GM12878 (cell line): ENCODE results near the gene MRPL44. TPM values are rescaled to one million over a fixed set of nuclear protein-coding genes. Genes with fewer than 3 reads are reported as not detected.
A peak's percentile ranks its signal among the peaks of the same experiment; 100 is the strongest.

ENCODE experiments used
- BCL11A ChIP-seq: IDR thresholded peaks from 2 replicates; pipeline ENCODE4 v1.6.1; 2011; ENCODE audit warnings: low read depth, low read length
- CREB1 ChIP-seq: IDR thresholded peaks from 2 replicates; pipeline ENCODE4 v1.6.1; 2012; ENCODE audit warnings: low read depth, mild to moderate bottlenecking, inconsistent platforms
- EP300 ChIP-seq, 2 experiments: fragments of 150-350 bp in 1 of 2; IDR thresholded peaks; 2 replicates each; pipeline ENCODE4 v1.6.1; 2011 to 2012; ENCODE audit warnings: low read depth in 2 of 2, low read length in 2 of 2, borderline replicate concordance in 1 of 2, improper control_type of control experiment in 1 of 2, inconsistent platforms in 1 of 2; ENCODE audit not compliant: control insufficient read depth in 1 of 2
- FOXM1 ChIP-seq: IDR thresholded peaks from 2 replicates; pipeline ENCODE4 v1.6.1; 2012; ENCODE audit warnings: low read depth, mild to moderate bottlenecking, inconsistent platforms, low read length, moderate library complexity
- MEF2A ChIP-seq: IDR thresholded peaks from 2 replicates; pipeline ENCODE4 v1.6.1; 2011; ENCODE audit warnings: low read depth, mild to moderate bottlenecking, low read length, moderate library complexity; ENCODE audit not compliant: insufficient read depth
- MEF2B ChIP-seq: fragments of 450-650 bp; IDR thresholded peaks from 2 replicates; pipeline ENCODE4 v1.6.1; 2018; ENCODE audit warnings: mild to moderate bottlenecking, moderate library complexity; ENCODE audit not compliant: partially characterized antibody, poor library complexity, severe bottlenecking
- NR2C2 ChIP-seq: IDR thresholded peaks from 2 replicates; pipeline ENCODE4 v1.6.1; 2011; ENCODE audit warnings: borderline replicate concordance, low read depth; ENCODE audit not compliant: control insufficient read depth, insufficient read length
- PML ChIP-seq: IDR thresholded peaks from 2 replicates; pipeline ENCODE4 v1.6.1; 2012; ENCODE audit warnings: low read length, inconsistent platforms
- POLR2A ChIP-seq: IDR thresholded peaks from 2 replicates; pipeline ENCODE4 v1.6.1; 2011; ENCODE audit warnings: low read depth, mild to moderate bottlenecking, low read length
- RCOR1 ChIP-seq: conservative IDR thresholded peaks from 2 replicates; pipeline ENCODE4 v1.6.1; 2012; ENCODE audit warnings: low read depth, low read length, improper control_type of control experiment
- RELA ChIP-seq: fragments of 450-650 bp; IDR thresholded peaks from 2 replicates; pipeline ENCODE4 v1.8.0; 2014; ENCODE audit warnings: borderline replicate concordance; ENCODE audit not compliant: partially characterized antibody
- SIN3A ChIP-seq: IDR thresholded peaks from 2 replicates; pipeline ENCODE4 v1.6.1; 2012; ENCODE audit warnings: low read depth, low read length, improper control_type of control experiment
- SMARCA5 ChIP-seq: fragments of 450-650 bp; IDR thresholded peaks from 2 replicates; pipeline ENCODE4 v1.6.1; 2017; ENCODE audit warnings: mild to moderate bottlenecking
- ZBTB11 ChIP-seq: fragments of 450-650 bp; formaldehyde crosslinking; IDR thresholded peaks from 2 replicates; pipeline ENCODE4 v1.5.0; 2022; ENCODE audit warnings: mild to moderate bottlenecking, missing genetic modification characterization
- ZNF274 ChIP-seq: IDR thresholded peaks from one replicate; pipeline ENCODE4 v1.8.0; 2011; ENCODE audit not compliant: insufficient read length, insufficient read depth
- ZSCAN29 ChIP-seq: fragments of 450-650 bp; IDR thresholded peaks from 2 replicates; pipeline ENCODE4 v1.6.1; 2017; ENCODE audit warnings: mild to moderate bottlenecking, moderate library complexity
- polyA plus RNA-seq, 11 experiments: library from polyadenylated mRNA; depleted of rRNA in 4 of 11; unstranded in 6 of 11; stranded (reverse) in 5 of 11; fragments of >200 nt; fragmentation: Nextera tagmentation in 4 of 11; fragmentation: Illumina TruSeq in 1 of 11; extraction: Ambion mirVana in 4 of 11; extraction: Trizol in 1 of 11; gene quantifications; 1 replicate in 1 of 11; 2 replicates in 10 of 11; pipeline versions ENCODE4 v1.2.1 to v1.2.3, GENCODE V29; 2011 to 2016; ENCODE audit warnings: inconsistent platforms in 2 of 11, missing spikeins in 2 of 11, low read depth in 1 of 11
- total RNA-seq, 4 experiments: library from RNA; depleted of rRNA in 3 of 4; stranded (reverse); fragments of >200 nt in 3 of 4; fragmentation: Illumina TruSeq in 1 of 4; extraction: Trizol in 1 of 4; gene quantifications; 2 replicates each; pipeline versions ENCODE4 v1.2.1 to v1.2.3, GENCODE V29; 2013 to 2021
- TF ChIP-seq, protein P1 (sequence below): fragments of 450-650 bp; IDR thresholded peaks from 2 replicates; pipeline ENCODE4 v1.6.1; 2017; ENCODE audit warnings: mild to moderate bottlenecking, moderate library complexity
- TF ChIP-seq, protein P2 (sequence below): fragments of 450-650 bp; IDR thresholded peaks from 2 replicates; pipeline ENCODE4 v1.6.1; 2014; ENCODE audit warnings: mild to moderate bottlenecking
- TF ChIP-seq, protein P3 (sequence below): IDR thresholded peaks from 2 replicates; pipeline ENCODE4 v1.6.1; 2012; ENCODE audit warnings: low read depth, low read length, improper control_type of control experiment

MRPL44 gene
- total and polyA plus RNA-seq, 10 of the 15 experiments (the other 5 are each of a cell fraction or from before 2014, with no cell fraction given) = 18.3 to 44.3 (median 37.5) TPM

GRCh38 chr2:223944703-223945531 lies 12.3 kb upstream of the MRPL44 start, which contains the start of gene WDFY1 (continued):
- TF ChIP-seq ZBTB11 (CRISPR knock-in tag) (no peak), MEF2A (no peak), BCL11A (no peak), FOXM1 (no peak), POLR2A (peak; percentile 98), ZNF274 (no peak), ZSCAN29 (peak; percentile 75; the same call in 1 of the 2 replicates), SIN3A (peak; percentile 75; the same call in 1 of the 2 replicates), RCOR1 (no peak), PML (0 out of 2 replicates have a peak, but pooled peaks have one; percentile 48), MEF2B (no peak), EP300 (IDR thresholded peaks at IDR 0.05; ENCODE audit: borderline replicate concordance in 1 of 2, control insufficient read depth in 1 of 2, low read depth in 2 of 2, low read length in 2 of 2) (no peak), NR2C2 (no peak), CREB1 (peak; percentile 62; the same call in 1 of the 2 replicates), RELA (peak; percentile 57), SMARCA5 (peak; percentile 90)
- TF ChIP-seq, protein P1, sequence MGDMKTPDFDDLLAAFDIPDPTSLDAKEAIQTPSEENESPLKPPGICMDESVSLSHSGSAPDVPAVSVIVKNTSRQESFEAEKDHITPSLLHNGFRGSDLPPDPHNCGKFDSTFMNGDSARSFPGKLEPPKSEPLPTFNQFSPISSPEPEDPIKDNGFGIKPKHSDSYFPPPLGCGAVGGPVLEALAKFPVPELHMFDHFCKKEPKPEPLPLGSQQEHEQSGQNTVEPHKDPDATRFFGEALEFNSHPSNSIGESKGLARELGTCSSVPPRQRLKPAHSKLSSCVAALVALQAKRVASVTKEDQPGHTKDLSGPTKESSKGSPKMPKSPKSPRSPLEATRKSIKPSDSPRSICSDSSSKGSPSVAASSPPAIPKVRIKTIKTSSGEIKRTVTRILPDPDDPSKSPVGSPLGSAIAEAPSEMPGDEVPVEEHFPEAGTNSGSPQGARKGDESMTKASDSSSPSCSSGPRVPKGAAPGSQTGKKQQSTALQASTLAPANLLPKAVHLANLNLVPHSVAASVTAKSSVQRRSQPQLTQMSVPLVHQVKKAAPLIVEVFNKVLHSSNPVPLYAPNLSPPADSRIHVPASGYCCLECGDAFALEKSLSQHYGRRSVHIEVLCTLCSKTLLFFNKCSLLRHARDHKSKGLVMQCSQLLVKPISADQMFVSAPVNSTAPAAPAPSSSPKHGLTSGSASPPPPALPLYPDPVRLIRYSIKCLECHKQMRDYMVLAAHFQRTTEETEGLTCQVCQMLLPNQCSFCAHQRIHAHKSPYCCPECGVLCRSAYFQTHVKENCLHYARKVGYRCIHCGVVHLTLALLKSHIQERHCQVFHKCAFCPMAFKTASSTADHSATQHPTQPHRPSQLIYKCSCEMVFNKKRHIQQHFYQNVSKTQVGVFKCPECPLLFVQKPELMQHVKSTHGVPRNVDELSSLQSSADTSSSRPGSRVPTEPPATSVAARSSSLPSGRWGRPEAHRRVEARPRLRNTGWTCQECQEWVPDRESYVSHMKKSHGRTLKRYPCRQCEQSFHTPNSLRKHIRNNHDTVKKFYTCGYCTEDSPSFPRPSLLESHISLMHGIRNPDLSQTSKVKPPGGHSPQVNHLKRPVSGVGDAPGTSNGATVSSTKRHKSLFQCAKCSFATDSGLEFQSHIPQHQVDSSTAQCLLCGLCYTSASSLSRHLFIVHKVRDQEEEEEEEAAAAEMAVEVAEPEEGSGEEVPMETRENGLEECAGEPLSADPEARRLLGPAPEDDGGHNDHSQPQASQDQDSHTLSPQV = no peak
- TF ChIP-seq, protein P2, sequence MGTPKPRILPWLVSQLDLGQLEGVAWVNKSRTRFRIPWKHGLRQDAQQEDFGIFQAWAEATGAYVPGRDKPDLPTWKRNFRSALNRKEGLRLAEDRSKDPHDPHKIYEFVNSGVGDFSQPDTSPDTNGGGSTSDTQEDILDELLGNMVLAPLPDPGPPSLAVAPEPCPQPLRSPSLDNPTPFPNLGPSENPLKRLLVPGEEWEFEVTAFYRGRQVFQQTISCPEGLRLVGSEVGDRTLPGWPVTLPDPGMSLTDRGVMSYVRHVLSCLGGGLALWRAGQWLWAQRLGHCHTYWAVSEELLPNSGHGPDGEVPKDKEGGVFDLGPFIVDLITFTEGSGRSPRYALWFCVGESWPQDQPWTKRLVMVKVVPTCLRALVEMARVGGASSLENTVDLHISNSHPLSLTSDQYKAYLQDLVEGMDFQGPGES = no peak
- TF ChIP-seq, protein P3, sequence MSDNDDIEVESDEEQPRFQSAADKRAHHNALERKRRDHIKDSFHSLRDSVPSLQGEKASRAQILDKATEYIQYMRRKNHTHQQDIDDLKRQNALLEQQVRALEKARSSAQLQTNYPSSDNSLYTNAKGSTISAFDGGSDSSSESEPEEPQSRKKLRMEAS = peak; percentile 49
